SK-N-SH (cell line): ENCODE measurements around the gene MYH10. TPM values are rescaled to one million over a fixed set of nuclear protein-coding genes. Genes with fewer than 3 reads are reported as not detected.

Source experiments
- CTCF ChIA-PET: fragments of 300-600, 350-600 bp; formaldehyde crosslinking; extraction: SDS; loops from one replicate; lab custom pipeline; 2021; lab: Yijun Ruan, JAX
- POLR2A ChIA-PET: fragments of 350-600 bp; sonication (Branson Sonifier 250); formaldehyde crosslinking; extraction: SDS; loops from one replicate; lab custom pipeline; 2020; ENCODE audit warnings: antibody characterized with exemption, inconsistent platforms; lab: Yijun Ruan, JAX
- DNase-seq: peaks from one replicate; pipeline ENCODE4 v3.0.0; 2012
- H2AFZ ChIP-seq: fragments of 200-600 bp; sonication (generic); 2 replicates; pipeline ENCODE4 v1.8.1; 2016; ENCODE audit warnings: antibody characterized with exemption, mild to moderate bottlenecking, low read depth
- H3F3A ChIP-seq: fragments of 200-600 bp; sonication (generic); replicated peaks from 2 replicates; pipeline ENCODE3; 2016; ENCODE audit warnings: antibody characterized with exemption, mild to moderate bottlenecking; ENCODE audit not compliant: insufficient read depth
- H3K27ac ChIP-seq, 2 experiments: fragments of 200-500 bp in 1 of 2; fragments of 200-600 bp in 1 of 2; sonication (Bioruptor generic) in 1 of 2; sonication (generic), shearing (Covaris generic) in 1 of 2; 2 replicates each; pipeline versions ENCODE4 v1.5.1 to v1.6.1; 2014 to 2016; ENCODE audit warnings: low read depth in 2 of 2, inconsistent platforms in 1 of 2, low read length in 1 of 2, mild to moderate bottlenecking in 1 of 2, mixed read lengths in 1 of 2
- H3K27me3 ChIP-seq: fragments of 200-600 bp; sonication (generic), shearing (Covaris generic); 2 replicates; pipeline ENCODE4 v1.6.1; 2016; ENCODE audit warnings: mixed run types; ENCODE audit not compliant: insufficient read depth
- H3K36me3 ChIP-seq, 2 experiments: fragments of 200-500 bp in 1 of 2; fragments of 200-600 bp in 1 of 2; sonication (Bioruptor generic) in 1 of 2; sonication (generic) in 1 of 2; replicated peaks in 1 of 2; 2 replicates each; pipeline versions ENCODE3 to v1.5.1; 2014 to 2016; ENCODE audit warnings: low read length in 1 of 2, mild to moderate bottlenecking in 1 of 2; ENCODE audit not compliant: insufficient read depth in 2 of 2, control insufficient read depth in 1 of 2
- H3K4me1 ChIP-seq, 2 experiments: fragments of 200-500 bp in 1 of 2; fragments of 200-600 bp in 1 of 2; sonication (Bioruptor generic) in 1 of 2; sonication (generic), shearing (Covaris generic) in 1 of 2; 2 replicates each; pipeline versions ENCODE4 v1.5.1 to v1.6.1; 2014 to 2016; ENCODE audit warnings: low read depth in 1 of 2, low read length in 1 of 2, mixed run types in 1 of 2; ENCODE audit not compliant: insufficient read depth in 2 of 2, control insufficient read depth in 1 of 2
- H3K4me2 ChIP-seq: fragments of 200-600 bp; sonication (generic), shearing (Covaris generic); 2 replicates; pipeline ENCODE4 v1.6.1; 2017; ENCODE audit warnings: mixed run types
- H3K4me3 ChIP-seq, 2 experiments: fragments of 200-500 bp in 1 of 2; fragments of 200-600 bp in 1 of 2; sonication (Bioruptor generic) in 1 of 2; sonication (generic), shearing (Covaris generic) in 1 of 2; 2 replicates each; pipeline versions ENCODE4 v1.5.1 to v1.8.1; 2014 to 2016; ENCODE audit warnings: low read depth in 2 of 2, inconsistent platforms in 1 of 2, low read length in 1 of 2, mild to moderate bottlenecking in 1 of 2, mixed read lengths in 1 of 2, moderate library complexity in 1 of 2
- H3K79me2 ChIP-seq: fragments of 200-600 bp; sonication (generic); 2 replicates; pipeline ENCODE4 v1.8.1; 2017; ENCODE audit warnings: mild to moderate bottlenecking; ENCODE audit not compliant: insufficient read depth
- H3K9ac ChIP-seq: fragments of 200-600 bp; sonication (generic); 2 replicates; pipeline ENCODE4 v1.6.1; 2017; ENCODE audit warnings: mixed run types
- H3K9me2 ChIP-seq: fragments of 200-600 bp; sonication (generic); 2 replicates; pipeline ENCODE4 v1.6.1; 2017; ENCODE audit warnings: mixed run types
- H3K9me3 ChIP-seq: fragments of 200-600 bp; sonication (generic); 2 replicates; pipeline ENCODE4 v1.6.1; 2017; ENCODE audit warnings: mixed run types, mild to moderate bottlenecking, moderate library complexity
- H4K20me1 ChIP-seq: fragments of 200-600 bp; sonication (generic); 2 replicates; pipeline ENCODE4 v1.6.1; 2017; ENCODE audit warnings: mild to moderate bottlenecking, mixed run types; ENCODE audit not compliant: insufficient read depth
- CHD2 ChIP-seq: fragments of 150-350 bp; IDR thresholded peaks from 2 replicates; pipeline ENCODE4 v1.6.1; 2018; ENCODE audit warnings: low read length; ENCODE audit not compliant: partially characterized antibody
- ELF1 ChIP-seq: IDR thresholded peaks from 2 replicates; pipeline ENCODE4 v1.4.0; 2012
- EZH2phosphoT487 ChIP-seq: fragments of 200-600 bp; sonication (generic); IDR thresholded peaks from 2 replicates; pipeline ENCODE4 v1.6.1; 2017; ENCODE audit warnings: low read depth, mixed run types, mild to moderate bottlenecking, antibody characterized with exemption, moderate library complexity, borderline replicate concordance
- FOSL2 ChIP-seq: IDR thresholded peaks from 2 replicates; pipeline ENCODE4 v1.4.0; 2012; ENCODE audit warnings: low read depth, mild to moderate bottlenecking, moderate library complexity, borderline replicate concordance
- FOXJ3 ChIP-seq: sonication (generic); formaldehyde crosslinking; IDR thresholded peaks from 2 replicates; pipeline ENCODE4 v1.5.1; 2020; ENCODE audit warnings: mild to moderate bottlenecking, missing genetic modification reagents
- MEF2A ChIP-seq: IDR thresholded peaks from 2 replicates; pipeline ENCODE4 v1.4.0; 2012; ENCODE audit warnings: low read depth, borderline replicate concordance
- MXI1 ChIP-seq: IDR thresholded peaks from 2 replicates; pipeline ENCODE4 v1.6.1; 2012; ENCODE audit warnings: mild to moderate bottlenecking, low read depth, low read length, improper control_type of control experiment
- POLR2AphosphoS5 ChIP-seq: IDR thresholded peaks from 2 replicates; pipeline ENCODE4 v1.6.1; 2012; ENCODE audit warnings: low read depth, low read length
- RAD21 ChIP-seq: IDR thresholded peaks from 2 replicates; pipeline ENCODE4 v1.6.1; 2012; ENCODE audit warnings: mild to moderate bottlenecking, low read length
- RCOR1 ChIP-seq: fragments of 150-350 bp; IDR thresholded peaks from 2 replicates; pipeline ENCODE4 v1.6.1; 2017; ENCODE audit warnings: antibody characterized with exemption, low read length
- RXRA ChIP-seq: IDR thresholded peaks from 2 replicates; pipeline ENCODE4 v1.4.0; 2012; ENCODE audit warnings: low read depth, mild to moderate bottlenecking, borderline replicate concordance
- SMC3 ChIP-seq: IDR thresholded peaks from 2 replicates; pipeline ENCODE4 v1.6.1; 2012; ENCODE audit warnings: low read depth, low read length, improper control_type of control experiment
- TAF1 ChIP-seq: IDR thresholded peaks from 2 replicates; pipeline ENCODE4 v1.6.1; 2012; ENCODE audit warnings: low read depth, mild to moderate bottlenecking, low read length, moderate library complexity, borderline replicate concordance
- TCF12 ChIP-seq: IDR thresholded peaks from 2 replicates; pipeline ENCODE4 v1.4.0; 2012
- TEAD4 ChIP-seq: IDR thresholded peaks from 2 replicates; pipeline ENCODE4 v1.4.0; 2012; ENCODE audit warnings: mild to moderate bottlenecking, borderline replicate concordance; ENCODE audit not compliant: insufficient read depth
- USF1 ChIP-seq: IDR thresholded peaks from 2 replicates; pipeline ENCODE4 v1.4.0; 2012; ENCODE audit warnings: low read depth, borderline replicate concordance
- YY1 ChIP-seq: IDR thresholded peaks from 2 replicates; pipeline ENCODE4 v1.4.0; 2012; ENCODE audit warnings: low read depth, mild to moderate bottlenecking
- ZBTB33 ChIP-seq: IDR thresholded peaks from 2 replicates; pipeline ENCODE4 v1.4.0; 2012; ENCODE audit warnings: low read depth, borderline replicate concordance
- WGBS: methylation state at CpG from one replicate; pipeline ENCODE4 v1.1.6; 2017; ENCODE audit warnings: low lambda C conversion rate; 5-methylcytosine and 5-hydroxymethylcytosine counted together
- polyA plus RNA-seq, 3 experiments: library from polyadenylated mRNA; depleted of rRNA; stranded (reverse); fragments of >200 nt; gene quantifications; 2 replicates each; pipeline ENCODE4 v1.2.3, GENCODE V29; 2012
- TF ChIP-seq, protein P1 (sequence below): IDR thresholded peaks from 2 replicates; pipeline ENCODE4 v1.4.0; 2012; ENCODE audit warnings: low read depth

Gene MYH10
- polyA plus RNA-seq, 1 of the 3 experiments (the other 2 are of a cell fraction), result 64.2 TPM

DNA sequence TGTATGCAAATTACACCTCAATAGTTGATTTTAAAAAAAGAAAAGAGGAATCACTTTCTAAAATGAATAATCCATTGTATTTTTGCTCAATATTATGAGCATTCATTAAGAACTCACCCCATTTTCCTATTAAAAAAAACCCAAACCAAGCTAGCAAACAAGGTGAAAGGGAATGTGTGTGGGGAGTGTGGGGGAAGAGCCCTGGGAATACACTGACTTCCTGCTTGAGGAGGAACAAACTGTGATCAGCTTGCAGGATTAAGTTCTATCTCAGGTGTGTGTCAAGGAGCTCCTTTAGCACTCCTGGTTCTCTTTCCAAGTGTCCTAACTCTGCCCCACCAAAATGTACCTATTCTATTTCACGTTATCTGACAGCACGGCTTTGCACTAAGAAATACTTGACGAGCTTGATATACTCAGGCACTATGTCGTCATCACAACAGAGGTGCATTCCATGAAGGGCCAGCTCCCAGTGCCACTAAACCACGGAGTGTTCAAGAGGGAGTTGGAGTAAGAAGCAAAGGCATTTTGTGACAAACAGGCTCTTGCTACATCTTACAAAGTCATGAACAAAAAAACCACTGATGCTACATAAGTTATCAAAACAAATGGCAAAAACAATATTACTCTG is 73.2 kb downstream of the MYH10 start:
- Histone ChIP-seq H3K27ac (no peak overlapping the region), H3K4me2 (no peak overlapping the region), H3K4me3 (no peak overlapping the region), H3K9ac (no peak overlapping the region), H3K27me3 (no peaks in the 10 kb centered on the region), H4K20me1 (no peaks in the 10 kb centered on the region), H3K36me3 (peaks cover 37 to 42% of the 10 kb centered on the region in 2 experiments), H3K9me3 (no peaks in the 10 kb centered on the region), H3K4me1 (peaks cover 4 to 8% of the 10 kb centered on the region in 2 experiments; a peak in 3 of 4 replicates), H3K9me2 (no peaks in the 10 kb centered on the region), H3K79me2 (no peaks in the 10 kb centered on the region; the same call in 1 of the 2 replicates), H2AFZ (no peak overlapping the region), H3F3A (peaks cover 8% of the 10 kb centered on the region)
- no peak for DNase-seq
- TF ChIP-seq, protein P1, sequence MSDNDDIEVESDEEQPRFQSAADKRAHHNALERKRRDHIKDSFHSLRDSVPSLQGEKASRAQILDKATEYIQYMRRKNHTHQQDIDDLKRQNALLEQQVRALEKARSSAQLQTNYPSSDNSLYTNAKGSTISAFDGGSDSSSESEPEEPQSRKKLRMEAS, result no peak
- TF ChIP-seq ELF1, result no peak
- no peak for TF ChIP-seq POLR2AphosphoS5
- TF ChIP-seq ZBTB33, result no peak
- no peak for TF ChIP-seq MEF2A
- 96% methylated on average over 5 of the region's 5 CpGs for WGBS
- ChIA-PET CTCF (interaction anchor here (0.6 to 1.1 kb wide), 3 partner anchors 66 to 184 kb away, joined by 3 read pairs; no protein-coding TSS in a partner anchor), POLR2A (no interaction called here)

GRCh38 chr17:8556074-8556473 is 74.5 kb downstream of the MYH10 start:
- TF ChIP-seq ZBTB33 (no peak), CHD2 (no peak), EZH2phosphoT487 (no peak), RCOR1 (no peak), FOXJ3 (CRISPR knock-in tag) (no peak), TCF12 (no peak), TEAD4 (no peak), RXRA (no peak), USF1 (no peak), TAF1 (no peak), YY1 (no peak), FOSL2 (no peak), POLR2AphosphoS5 (no peak), SMC3 (no peak), MXI1 (no peak), RAD21 (no peak)
- TF ChIP-seq, protein P1, result no peak
- TF ChIP-seq, all 33 proteins: peak for 0
- H3K4me2 ChIP-seq, result no peak overlapping the region
- peaks cover 40 to 49% of the 10 kb centered on the region in 2 experiments for H3K36me3 ChIP-seq

More at GRCh38 chr17:8556074-8556473, 74.5 kb downstream of the MYH10 start:
- H3K27ac ChIP-seq, result no peak overlapping the region
- H3K9me2 ChIP-seq, result no peaks in the 10 kb centered on the region
- POLR2A ChIA-PET, result no interaction called here
- no peaks in the 10 kb centered on the region; the same call in 1 of the 2 replicates for H3K79me2 ChIP-seq
- H3K9ac ChIP-seq, result no peak overlapping the region
- no peaks in the 10 kb centered on the region for H3K27me3 ChIP-seq
- 95% methylated on average over 9 of the region's 9 CpGs for WGBS
- H3K4me1 ChIP-seq, result peaks cover 4 to 8% of the 10 kb centered on the region in 2 experiments; a peak in 2 of 4 replicates
- no peak for DNase-seq
- H2AFZ ChIP-seq, result no peak overlapping the region
- CTCF ChIA-PET, result no interaction called here
- H3K4me3 ChIP-seq, result no peak overlapping the region
- H3K9me3 ChIP-seq, result no peaks in the 10 kb centered on the region
- no peaks in the 10 kb centered on the region for H4K20me1 ChIP-seq
- peaks cover 8% of the 10 kb centered on the region for H3F3A ChIP-seq
